Vagina (tissue), 2 donors: ENCODE measurements around the gene KYNU.

Experiments
- POLR2A ChIP-seq, 2 donors: fragments of 450-650 bp; IDR thresholded peaks; one replicate each; pipeline ENCODE4 v1.6.1; 2017; ENCODE audit warnings: antibody characterized with exemption in 2 of 2, mild to moderate bottlenecking in 2 of 2, moderate library complexity in 2 of 2
- POLR2AphosphoS5 ChIP-seq, 2 donors: sonication (generic); formaldehyde crosslinking; IDR thresholded peaks; one replicate each; pipeline ENCODE4 v1.9.0; 2017; ENCODE audit warnings: antibody characterized with exemption in 2 of 2, mild to moderate bottlenecking in 2 of 2, low read depth in 1 of 2; ENCODE audit not compliant: insufficient read depth in 1 of 2
- TF ChIP-seq, protein P1 (sequence below), 3 experiments: fragments of 450-650 bp in 2 of 3; fragments of 200-600 bp in 1 of 3; sonication (generic) in 1 of 3; IDR thresholded peaks; one replicate each; pipeline ENCODE4 v1.5.1; 2017 to 2019; ENCODE audit warnings: antibody characterized with exemption in 3 of 3, mild to moderate bottlenecking in 2 of 3, moderate library complexity in 2 of 3

GRCh38 chr2:142881619-142882018 is 4.2 kb downstream of the KYNU start:
- TF ChIP-seq, protein P1, sequence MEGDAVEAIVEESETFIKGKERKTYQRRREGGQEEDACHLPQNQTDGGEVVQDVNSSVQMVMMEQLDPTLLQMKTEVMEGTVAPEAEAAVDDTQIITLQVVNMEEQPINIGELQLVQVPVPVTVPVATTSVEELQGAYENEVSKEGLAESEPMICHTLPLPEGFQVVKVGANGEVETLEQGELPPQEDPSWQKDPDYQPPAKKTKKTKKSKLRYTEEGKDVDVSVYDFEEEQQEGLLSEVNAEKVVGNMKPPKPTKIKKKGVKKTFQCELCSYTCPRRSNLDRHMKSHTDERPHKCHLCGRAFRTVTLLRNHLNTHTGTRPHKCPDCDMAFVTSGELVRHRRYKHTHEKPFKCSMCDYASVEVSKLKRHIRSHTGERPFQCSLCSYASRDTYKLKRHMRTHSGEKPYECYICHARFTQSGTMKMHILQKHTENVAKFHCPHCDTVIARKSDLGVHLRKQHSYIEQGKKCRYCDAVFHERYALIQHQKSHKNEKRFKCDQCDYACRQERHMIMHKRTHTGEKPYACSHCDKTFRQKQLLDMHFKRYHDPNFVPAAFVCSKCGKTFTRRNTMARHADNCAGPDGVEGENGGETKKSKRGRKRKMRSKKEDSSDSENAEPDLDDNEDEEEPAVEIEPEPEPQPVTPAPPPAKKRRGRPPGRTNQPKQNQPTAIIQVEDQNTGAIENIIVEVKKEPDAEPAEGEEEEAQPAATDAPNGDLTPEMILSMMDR (IDR thresholded peaks at IDR 0.05), result no peak
- TF ChIP-seq POLR2A (IDR thresholded peaks at IDR 0.05), result no peak
- no peak for TF ChIP-seq POLR2AphosphoS5 (IDR thresholded peaks at IDR 0.05; ENCODE audit: insufficient read depth in 1 of 2, low read depth in 1 of 2)
